Upper lobe of left lung (tissue), 6 donors: ENCODE results near the gene ITIH6. TPM values are rescaled to one million over a fixed set of nuclear protein-coding genes. Genes with fewer than 3 reads are reported as not detected.

Experiments used
- ATAC-seq, 2 donors: fragments of 200-7000 bp; cut with Tn5 transposase; one replicate each; pipeline ENCODE4 v1.9.1; 2022; ENCODE audit warnings: mild to moderate bottlenecking in 2 of 2, moderate library complexity in 2 of 2; ENCODE audit not compliant: low FRiP score in 2 of 2
- DNase-seq, 2 donors: peaks; one replicate each; pipeline ENCODE4 v3.0.0-alpha.2; 2019 to 2020
- H3K27ac ChIP-seq, 4 donors: fragments of 200-600 bp; sonication (generic); one replicate each; pipeline ENCODE4 v1.5.1; 2016 to 2019
- H3K27me3 ChIP-seq, 4 donors: fragments of 200-600 bp; sonication (generic); one replicate each; pipeline ENCODE4 v1.5.1; 2017 to 2019
- H3K36me3 ChIP-seq, 4 donors: fragments of 200-600 bp; sonication (generic); one replicate each; pipeline ENCODE4 v1.5.1; 2016 to 2019
- H3K4me1 ChIP-seq, 4 donors: fragments of 200-600 bp; sonication (generic); one replicate each; pipeline ENCODE4 v1.5.1; 2018 to 2019
- H3K4me3 ChIP-seq, 4 donors: fragments of 200-600 bp; sonication (generic); one replicate each; pipeline ENCODE4 v1.5.1; 2017 to 2019; ENCODE audit warnings: mild to moderate bottlenecking in 2 of 4, moderate library complexity in 1 of 4
- H3K9me3 ChIP-seq, 4 donors: fragments of 200-600 bp; sonication (generic); one replicate each; pipeline ENCODE4 v1.5.1; 2018 to 2019
- EP300 ChIP-seq, 4 donors: sonication (generic); formaldehyde crosslinking; IDR thresholded peaks; one replicate each; pipeline ENCODE4 v1.5.1; 2017; ENCODE audit warnings: antibody characterized with exemption in 4 of 4, control low read depth in 2 of 4
- POLR2A ChIP-seq, 4 donors: fragments of 450-650 bp; IDR thresholded peaks; one replicate each; pipeline ENCODE4 v1.5.1; 2016 to 2017; ENCODE audit warnings: antibody characterized with exemption in 4 of 4, mild to moderate bottlenecking in 2 of 4
- POLR2AphosphoS5 ChIP-seq, 2 donors: sonication (generic); formaldehyde crosslinking; IDR thresholded peaks; one replicate each; pipeline ENCODE4 v1.5.1; 2017; ENCODE audit warnings: antibody characterized with exemption in 2 of 2
- WGBS, 2 donors: methylation state at CpG; one replicate each; pipeline ENCODE4 v1.1.5; 2017 to 2018; 5-methylcytosine and 5-hydroxymethylcytosine counted together
- total RNA-seq, 6 donors: library from RNA; depleted of rRNA in 4 of 6; stranded (reverse); fragments of >200 nt in 4 of 6; gene quantifications; one replicate each; pipeline versions ENCODE4 v1.1.0 to v1.2.1, GENCODE V29; 2016 to 2021
- TF ChIP-seq, protein P1 (sequence below), 6 experiments: fragments of 450-650 bp in 4 of 6; fragments of 200-600 bp in 2 of 6; sonication (generic) in 2 of 6; IDR thresholded peaks; one replicate each; pipeline ENCODE4 v1.5.1; 2016 to 2019; ENCODE audit warnings: antibody characterized with exemption in 6 of 6
- donor health status: DM: no; HTN: no; CAD: no; lungs with moderate emphysema.
- donor health status: DM: no; HTN: yes; CAD: no; lungs with severe emphysema.

Gene ITIH6
- total RNA-seq, 6 donors from 2014 or later: not detected

DNA sequence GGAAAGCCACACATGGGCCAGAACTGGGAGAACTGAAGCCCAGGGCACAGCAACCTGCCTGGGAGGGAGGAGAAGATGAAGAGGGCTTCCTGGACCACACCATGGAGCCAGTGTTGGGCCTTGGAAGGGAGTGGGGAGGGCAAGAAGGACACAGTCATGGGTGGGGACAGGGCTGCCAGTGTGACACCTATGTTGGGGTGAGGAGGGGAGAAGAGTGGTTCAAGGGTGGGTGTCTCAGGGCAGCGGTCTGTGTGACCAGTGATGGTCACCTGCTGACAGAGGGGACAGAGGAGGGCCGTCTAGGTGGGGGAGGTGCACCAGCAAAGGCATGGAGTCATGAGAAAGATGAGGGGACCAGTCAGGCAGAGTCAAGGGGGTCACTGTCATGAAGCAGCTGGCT lies 23.3 kb upstream of the ITIH6 start:
- Histone ChIP-seq H3K27me3 (no peaks in the 10 kb centered on the region), H3K36me3 (peaks cover 0 to 3% (median 0%) of the 10 kb centered on the region in 4 donors), H3K27ac (no peak overlapping the region), H3K9me3 (no peaks in the 10 kb centered on the region), H3K4me3 (no peak overlapping the region), H3K4me1 (no peaks in the 10 kb centered on the region)
- DNase-seq: no peak
- TF ChIP-seq POLR2AphosphoS5 (IDR thresholded peaks at IDR 0.05) (no peak), EP300 (IDR thresholded peaks at IDR 0.05) (no peak), POLR2A (IDR thresholded peaks at IDR 0.05) (no peak)
- TF ChIP-seq, protein P1, sequence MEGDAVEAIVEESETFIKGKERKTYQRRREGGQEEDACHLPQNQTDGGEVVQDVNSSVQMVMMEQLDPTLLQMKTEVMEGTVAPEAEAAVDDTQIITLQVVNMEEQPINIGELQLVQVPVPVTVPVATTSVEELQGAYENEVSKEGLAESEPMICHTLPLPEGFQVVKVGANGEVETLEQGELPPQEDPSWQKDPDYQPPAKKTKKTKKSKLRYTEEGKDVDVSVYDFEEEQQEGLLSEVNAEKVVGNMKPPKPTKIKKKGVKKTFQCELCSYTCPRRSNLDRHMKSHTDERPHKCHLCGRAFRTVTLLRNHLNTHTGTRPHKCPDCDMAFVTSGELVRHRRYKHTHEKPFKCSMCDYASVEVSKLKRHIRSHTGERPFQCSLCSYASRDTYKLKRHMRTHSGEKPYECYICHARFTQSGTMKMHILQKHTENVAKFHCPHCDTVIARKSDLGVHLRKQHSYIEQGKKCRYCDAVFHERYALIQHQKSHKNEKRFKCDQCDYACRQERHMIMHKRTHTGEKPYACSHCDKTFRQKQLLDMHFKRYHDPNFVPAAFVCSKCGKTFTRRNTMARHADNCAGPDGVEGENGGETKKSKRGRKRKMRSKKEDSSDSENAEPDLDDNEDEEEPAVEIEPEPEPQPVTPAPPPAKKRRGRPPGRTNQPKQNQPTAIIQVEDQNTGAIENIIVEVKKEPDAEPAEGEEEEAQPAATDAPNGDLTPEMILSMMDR (IDR thresholded peaks at IDR 0.05): no peak
- no peak for ATAC-seq
- 83 to 86% methylated on average over 1 to 2 of the region's 2 CpGs for WGBS, 2 donors

DNA sequence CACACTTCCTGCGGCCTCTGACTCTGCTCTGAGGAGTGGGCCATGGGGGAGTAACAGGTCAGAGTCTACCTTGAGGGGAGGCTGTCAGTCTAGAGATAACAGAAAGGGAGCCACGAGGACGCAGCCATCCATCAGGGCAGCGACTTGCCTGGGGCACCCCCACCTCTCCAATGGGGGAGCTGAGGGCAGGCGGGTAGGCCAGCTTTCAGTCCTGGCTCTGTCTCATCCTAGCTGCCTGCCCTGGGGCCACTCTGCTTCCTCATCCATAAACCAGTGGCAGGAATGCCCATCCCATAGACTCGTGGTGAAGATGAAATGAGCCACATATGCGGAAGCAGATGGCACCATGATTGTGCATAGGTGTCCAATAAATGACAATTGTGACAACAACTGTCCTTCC lies 22.7 kb upstream of the ITIH6 start:
- H3K36me3 ChIP-seq: peaks cover 0 to 8% (median 2%) of the 10 kb centered on the region in 4 donors
- DNase-seq: no peak
- TF ChIP-seq, protein P1 (IDR thresholded peaks at IDR 0.05): no peak
- TF ChIP-seq POLR2A (IDR thresholded peaks at IDR 0.05): no peak
- no peak for TF ChIP-seq EP300 (IDR thresholded peaks at IDR 0.05)
- TF ChIP-seq POLR2AphosphoS5 (IDR thresholded peaks at IDR 0.05): no peak
- no peaks in the 10 kb centered on the region for H3K9me3 ChIP-seq
- H3K27ac ChIP-seq: no peak overlapping the region
- ATAC-seq: no peak
- WGBS, 2 donors: 80 to 93% methylated on average over 3 to 6 of the region's 7 CpGs
- no peaks in the 10 kb centered on the region for H3K27me3 ChIP-seq
- H3K4me3 ChIP-seq: no peak overlapping the region
- H3K4me1 ChIP-seq: no peaks in the 10 kb centered on the region

DNA sequence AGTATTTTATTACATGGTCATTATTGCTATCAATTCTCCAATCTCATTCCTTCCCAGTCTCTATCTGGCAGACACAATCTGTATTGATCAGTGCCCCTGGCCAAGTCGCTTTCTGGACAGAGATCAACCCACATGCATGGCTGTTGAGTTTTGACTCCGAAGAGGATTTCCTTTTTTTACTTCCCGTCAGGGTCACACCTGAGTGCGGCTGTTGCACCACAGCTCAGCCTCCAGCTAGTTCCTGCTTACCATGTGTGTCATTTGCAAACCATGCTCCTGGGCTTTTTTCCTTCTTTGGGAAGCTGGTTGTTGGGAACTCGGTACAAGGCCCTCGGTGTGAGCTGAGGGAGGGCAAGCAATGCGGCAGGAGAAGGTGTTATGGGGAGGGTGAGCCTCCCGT lies 21.1 kb upstream of the ITIH6 start:
- DNase-seq: no peak
- H3K36me3 ChIP-seq: peaks cover 0 to 23% (median 9%) of the 10 kb centered on the region in 4 donors
- TF ChIP-seq EP300 (IDR thresholded peaks at IDR 0.05) (no peak), POLR2A (IDR thresholded peaks at IDR 0.05) (no peak), POLR2AphosphoS5 (IDR thresholded peaks at IDR 0.05) (no peak)
- TF ChIP-seq, protein P1 (IDR thresholded peaks at IDR 0.05): no peak
- no peaks in the 10 kb centered on the region for H3K9me3 ChIP-seq
- no peak for ATAC-seq
- H3K27me3 ChIP-seq: no peaks in the 10 kb centered on the region
- H3K4me3 ChIP-seq: no peak overlapping the region
- H3K4me1 ChIP-seq: no peaks in the 10 kb centered on the region
- no peak overlapping the region for H3K27ac ChIP-seq
- WGBS, 2 donors: 62 to 69% methylated on average over 4 to 8 of the region's 8 CpGs

DNA sequence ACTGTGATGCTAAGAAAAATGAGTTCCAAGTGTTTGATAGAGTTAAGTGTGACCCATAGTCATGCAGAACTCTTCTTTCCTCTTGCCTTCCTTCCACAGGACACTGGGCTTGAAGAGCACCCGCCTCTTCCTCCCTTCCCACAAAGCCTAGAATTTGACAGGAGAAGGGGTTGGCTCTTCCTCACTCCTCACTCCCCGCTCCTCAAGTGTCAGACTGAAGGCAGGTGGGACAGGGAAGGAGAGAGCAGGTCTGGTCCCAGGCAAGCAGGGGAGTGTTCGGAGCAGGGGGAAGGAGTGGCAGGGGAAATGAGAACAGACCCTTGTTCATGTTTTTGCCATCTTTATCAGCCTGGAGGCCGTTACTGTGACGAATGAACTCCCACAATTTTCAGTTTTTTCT lies 20.2 kb upstream of the ITIH6 start:
- Histone ChIP-seq H3K4me1 (no peaks in the 10 kb centered on the region), H3K27me3 (no peaks in the 10 kb centered on the region), H3K27ac (no peak overlapping the region), H3K9me3 (no peaks in the 10 kb centered on the region), H3K36me3 (peaks cover 0 to 33% (median 16%) of the 10 kb centered on the region in 4 donors), H3K4me3 (no peak overlapping the region)
- ATAC-seq (no peak), DNase-seq (no peak)
- WGBS, 2 donors: 53 to 60% methylated on average over 5 of the region's 5 CpGs
- TF ChIP-seq, protein P1 (IDR thresholded peaks at IDR 0.05): no peak
- TF ChIP-seq EP300 (IDR thresholded peaks at IDR 0.05): no peak

DNA sequence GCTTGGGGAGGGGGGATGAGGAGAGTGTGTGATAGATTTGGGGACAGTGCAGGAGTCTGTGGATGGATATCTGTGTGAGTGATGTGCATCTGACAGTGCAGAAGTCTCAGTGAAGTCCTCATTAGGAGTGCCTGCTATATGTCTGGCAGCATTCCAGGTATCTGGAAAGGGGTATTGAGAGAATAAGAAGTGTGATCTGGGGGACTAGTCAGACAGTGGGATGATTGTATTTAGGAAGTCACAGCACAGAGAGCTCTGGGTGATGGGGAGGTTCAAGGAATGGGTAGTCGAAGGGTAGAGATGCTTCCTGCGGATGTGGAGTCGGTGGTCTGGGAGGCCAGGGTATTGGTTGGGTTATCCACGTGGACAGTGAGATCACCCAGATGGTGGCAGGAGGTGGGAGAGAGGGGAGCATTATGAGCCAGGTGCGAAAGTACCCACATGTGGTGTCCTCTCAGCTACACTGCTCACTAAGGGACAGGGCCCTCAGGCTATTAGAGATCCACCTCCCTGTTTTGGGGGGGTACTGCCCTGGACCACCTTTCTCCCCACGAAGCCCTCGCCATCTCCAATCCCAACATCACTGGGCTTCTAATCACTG lies 19.3 kb upstream of the ITIH6 start:
- no peak overlapping the region for H3K27ac ChIP-seq
- no peaks in the 10 kb centered on the region for H3K27me3 ChIP-seq
- no peak overlapping the region for H3K4me3 ChIP-seq
- peaks cover 0 to 42% (median 22%) of the 10 kb centered on the region in 4 donors for H3K36me3 ChIP-seq
- 75 to 82% methylated on average over 4 to 7 of the region's 7 CpGs for WGBS, 2 donors
- DNase-seq (no peak), ATAC-seq (peak in 1 of 2 donors; percentile 11)
- H3K4me1 ChIP-seq: no peaks in the 10 kb centered on the region
- no peak for TF ChIP-seq POLR2AphosphoS5 (IDR thresholded peaks at IDR 0.05)
- TF ChIP-seq, protein P1 (IDR thresholded peaks at IDR 0.05): no peak
- TF ChIP-seq POLR2A (IDR thresholded peaks at IDR 0.05): no peak
- TF ChIP-seq EP300 (IDR thresholded peaks at IDR 0.05): no peak
- no peaks in the 10 kb centered on the region for H3K9me3 ChIP-seq
